Testis (tissue), 3 donors: Measurements from ENCODE around the gene RYR1. TPM values are rescaled to one million over a fixed set of nuclear protein-coding genes. Genes with fewer than 3 reads are reported as not detected.
"Not testable (repeated sequence)": the region's sequence is repeated elsewhere in the genome, so short reads cannot be mapped to it uniquely, and the experiment has no call there.

Experiments
- DNase-seq: peaks from one replicate; pipeline ENCODE4 v3.0.0-alpha.2; 2019
- H3K27ac ChIP-seq, 2 donors: fragments of 200-600 bp; sonication (generic); one replicate each; pipeline ENCODE4 v1.5.1; 2019
- H3K27me3 ChIP-seq: fragments of 200-600 bp; sonication (generic); one replicate; pipeline ENCODE4 v1.5.1; 2019
- H3K36me3 ChIP-seq: fragments of 200-600 bp; sonication (generic); one replicate; pipeline ENCODE4 v1.5.1; 2017; ENCODE audit warnings: low read depth; ENCODE audit errors: missing control alignments
- H3K4me1 ChIP-seq: fragments of 200-600 bp; sonication (generic); one replicate; pipeline ENCODE4 v1.5.1; 2019
- H3K4me3 ChIP-seq, 2 donors: fragments of 200-600 bp; sonication (generic); one replicate each; pipeline ENCODE4 v1.5.1; 2017 to 2019
- H3K9me3 ChIP-seq: fragments of 200-600 bp; sonication (generic); one replicate; pipeline ENCODE4 v1.5.1; 2017
- POLR2A ChIP-seq: fragments of 450-650 bp; IDR thresholded peaks from one replicate; pipeline ENCODE4 v1.6.1; 2017; ENCODE audit warnings: antibody characterized with exemption, mild to moderate bottlenecking, moderate library complexity
- WGBS, 2 donors: methylation state at CpG; one replicate each; pipeline ENCODE4 v1.1.5; 2018; 5-methylcytosine and 5-hydroxymethylcytosine counted together
- intact Hi-C: fragments of 100-400 bp; cut with DNase I; formaldehyde crosslinking; loops from one replicate; pipeline ENCODE4 v1.15.1; 2023; ENCODE audit warnings: low total_unique reads
- polyA plus RNA-seq: library from polyadenylated mRNA; stranded (reverse); fragments of 350-450 nt; fragmentation: Illumina TruSeq; extraction: RNeasy Lipid Tissue Mini Kit (QIAGEN cat#74804); gene quantifications from one replicate; pipeline ENCODE4 v1.2.3, GENCODE V29; 2014; ENCODE audit warnings: low read depth, low replicate concordance; ENCODE audit not compliant: insufficient read depth
- total RNA-seq, 2 donors: library from RNA; depleted of rRNA; stranded (reverse); fragments of >200 nt; gene quantifications; one replicate each; pipeline ENCODE4 v1.2.3, GENCODE V29; 2016
- TF ChIP-seq, protein P1 (sequence below), 3 experiments: fragments of 450-650 bp in 2 of 3; fragments of 200-600 bp in 1 of 3; sonication (generic) in 1 of 3; IDR thresholded peaks; one replicate each; pipeline ENCODE4 v1.5.1; 2016 to 2019; ENCODE audit warnings: antibody characterized with exemption in 3 of 3, mild to moderate bottlenecking in 2 of 3, moderate library complexity in 1 of 3

The RYR1 gene
- total and polyA plus RNA-seq, 3 donors from 2014 or later: 11.8 to 26.1 (median 15.6) TPM

DNA sequence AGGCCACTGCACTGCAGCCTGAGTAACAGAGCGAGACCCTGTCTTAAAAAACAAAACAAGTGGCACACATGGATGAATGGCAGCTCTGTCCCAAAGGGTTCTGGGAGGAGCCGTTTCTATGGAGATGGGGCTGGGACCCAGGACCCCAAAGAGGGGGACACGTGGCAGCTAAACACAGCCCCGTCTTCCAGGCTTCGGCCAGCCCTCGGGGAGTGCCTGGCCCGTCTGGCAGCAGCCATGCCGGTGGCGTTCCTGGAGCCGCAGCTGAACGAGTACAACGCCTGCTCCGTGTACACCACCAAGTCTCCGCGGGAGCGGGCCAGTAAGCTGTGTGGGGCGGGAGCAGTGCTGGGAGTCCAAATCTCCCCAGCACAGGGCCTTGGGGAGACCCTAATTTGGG, 82.4 kb downstream of the RYR1 start:
- no peak overlapping the region for H3K4me3 ChIP-seq
- H3K27ac ChIP-seq: no peak overlapping the region
- 80 to 83% methylated on average over 2 to 17 of the region's 17 CpGs for WGBS, 2 donors
- H3K27me3 ChIP-seq: no peaks in the 10 kb centered on the region
- H3K9me3 ChIP-seq: no peaks in the 10 kb centered on the region
- intact Hi-C loops: no loop called here
- no peaks in the 10 kb centered on the region for H3K4me1 ChIP-seq
- H3K36me3 ChIP-seq: no peaks in the 10 kb centered on the region
- no peak for TF ChIP-seq POLR2A
- TF ChIP-seq, protein P1, sequence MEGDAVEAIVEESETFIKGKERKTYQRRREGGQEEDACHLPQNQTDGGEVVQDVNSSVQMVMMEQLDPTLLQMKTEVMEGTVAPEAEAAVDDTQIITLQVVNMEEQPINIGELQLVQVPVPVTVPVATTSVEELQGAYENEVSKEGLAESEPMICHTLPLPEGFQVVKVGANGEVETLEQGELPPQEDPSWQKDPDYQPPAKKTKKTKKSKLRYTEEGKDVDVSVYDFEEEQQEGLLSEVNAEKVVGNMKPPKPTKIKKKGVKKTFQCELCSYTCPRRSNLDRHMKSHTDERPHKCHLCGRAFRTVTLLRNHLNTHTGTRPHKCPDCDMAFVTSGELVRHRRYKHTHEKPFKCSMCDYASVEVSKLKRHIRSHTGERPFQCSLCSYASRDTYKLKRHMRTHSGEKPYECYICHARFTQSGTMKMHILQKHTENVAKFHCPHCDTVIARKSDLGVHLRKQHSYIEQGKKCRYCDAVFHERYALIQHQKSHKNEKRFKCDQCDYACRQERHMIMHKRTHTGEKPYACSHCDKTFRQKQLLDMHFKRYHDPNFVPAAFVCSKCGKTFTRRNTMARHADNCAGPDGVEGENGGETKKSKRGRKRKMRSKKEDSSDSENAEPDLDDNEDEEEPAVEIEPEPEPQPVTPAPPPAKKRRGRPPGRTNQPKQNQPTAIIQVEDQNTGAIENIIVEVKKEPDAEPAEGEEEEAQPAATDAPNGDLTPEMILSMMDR (IDR thresholded peaks at IDR 0.05): no peak
- DNase-seq: no peak

DNA sequence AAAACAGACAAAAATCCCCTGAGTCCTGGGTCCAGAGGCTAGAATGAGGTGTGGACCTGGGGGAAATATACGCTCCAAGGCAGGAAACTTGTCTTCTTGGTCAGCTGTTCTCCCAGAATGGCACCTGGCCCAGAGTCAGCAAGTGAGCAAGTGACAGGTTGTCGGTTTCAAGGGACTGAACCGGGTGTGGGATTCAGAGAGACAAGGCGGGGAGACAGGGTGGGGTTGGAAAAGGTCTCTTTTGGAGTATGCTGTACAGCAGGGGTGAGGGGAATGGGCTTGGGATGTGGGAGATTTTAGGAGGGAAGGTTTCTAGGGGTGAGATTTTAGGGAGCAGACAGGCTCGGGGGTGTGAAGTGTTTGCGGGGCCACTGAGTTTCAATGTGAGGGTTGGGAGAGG, 83.3 kb downstream of the RYR1 start:
- Histone ChIP-seq H3K4me1 (no peaks in the 10 kb centered on the region), H3K36me3 (no peaks in the 10 kb centered on the region), H3K27ac (no peak overlapping the region), H3K9me3 (no peaks in the 10 kb centered on the region), H3K4me3 (no peak overlapping the region), H3K27me3 (no peaks in the 10 kb centered on the region)
- intact Hi-C loops: no loop called here
- no peak for TF ChIP-seq POLR2A
- TF ChIP-seq, protein P1 (IDR thresholded peaks at IDR 0.05): no peak
- DNase-seq: no peak
- WGBS, 2 donors: 87 to 91% methylated on average over 6 of the region's 6 CpGs

DNA sequence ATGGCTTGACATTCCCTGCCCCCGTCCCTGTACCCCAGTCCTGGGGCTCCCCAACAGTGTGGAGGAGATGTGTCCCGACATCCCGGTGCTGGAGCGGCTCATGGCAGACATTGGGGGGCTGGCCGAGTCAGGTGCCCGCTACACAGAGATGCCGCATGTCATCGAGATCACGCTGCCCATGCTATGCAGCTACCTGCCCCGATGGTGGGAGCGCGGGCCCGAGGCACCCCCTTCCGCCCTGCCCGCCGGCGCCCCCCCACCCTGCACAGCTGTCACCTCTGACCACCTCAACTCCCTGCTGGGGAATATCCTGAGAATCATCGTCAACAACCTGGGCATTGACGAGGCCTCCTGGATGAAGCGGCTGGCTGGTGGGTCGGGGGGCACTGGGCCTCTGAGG, 83.8 kb downstream of the RYR1 start:
- no peak overlapping the region for H3K27ac ChIP-seq
- TF ChIP-seq POLR2A: no peak
- TF ChIP-seq, protein P1 (IDR thresholded peaks at IDR 0.05): no peak
- no peaks in the 10 kb centered on the region for H3K36me3 ChIP-seq
- no peak overlapping the region for H3K4me3 ChIP-seq
- H3K27me3 ChIP-seq: no peaks in the 10 kb centered on the region
- intact Hi-C loops: no loop called here
- WGBS, 2 donors: 91 to 94% methylated on average over 20 to 21 of the region's 21 CpGs
- H3K4me1 ChIP-seq: no peaks in the 10 kb centered on the region
- H3K9me3 ChIP-seq: no peaks in the 10 kb centered on the region
- DNase-seq: no peak

DNA sequence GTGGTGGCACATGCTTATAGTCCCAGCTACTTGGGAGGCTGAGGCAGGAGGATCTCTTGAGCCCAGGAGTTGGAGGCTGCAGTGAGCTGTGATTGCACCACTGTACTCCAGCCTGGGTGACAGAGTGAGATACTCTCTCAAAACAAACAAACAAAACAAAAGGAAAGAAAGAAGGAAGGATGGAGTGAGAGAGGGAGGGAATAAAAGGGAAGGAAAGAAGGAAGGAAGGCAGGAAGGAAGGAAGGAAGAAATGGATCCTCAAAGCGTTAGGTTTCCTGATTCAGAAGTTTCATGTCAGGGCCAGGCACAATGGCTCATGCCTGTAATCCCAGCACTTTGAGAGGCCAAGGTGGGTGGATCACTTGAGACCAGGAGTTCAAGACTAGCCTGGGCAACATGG, 84.5 kb downstream of the RYR1 start:
- H3K27ac ChIP-seq, DNase-seq, H3K27me3 ChIP-seq, intact Hi-C loops, H3K9me3 ChIP-seq, H3K4me3 ChIP-seq, H3K36me3 ChIP-seq, H3K4me1 ChIP-seq: not testable (repeated sequence)
- WGBS, 2 donors: 78 to 94% methylated on average over 1 of the region's 1 CpG

DNA sequence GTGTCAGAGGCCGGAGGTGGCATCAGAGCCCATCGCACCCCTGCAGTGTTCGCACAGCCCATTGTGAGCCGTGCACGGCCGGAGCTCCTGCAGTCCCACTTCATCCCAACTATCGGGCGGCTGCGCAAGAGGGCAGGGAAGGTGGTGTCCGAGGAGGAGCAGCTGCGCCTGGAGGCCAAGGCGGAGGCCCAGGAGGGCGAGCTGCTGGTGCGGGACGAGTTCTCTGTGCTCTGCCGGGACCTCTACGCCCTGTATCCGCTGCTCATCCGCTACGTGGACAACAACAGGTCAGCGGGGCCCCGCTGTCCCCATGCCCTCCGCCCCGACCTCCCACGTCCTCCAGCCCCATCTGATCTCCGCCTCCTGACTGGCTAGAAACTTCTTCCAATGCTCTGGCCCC, 85.7 kb downstream of the RYR1 start:
- intact Hi-C loops: no loop called here

More for the DNA sequence above, 85.7 kb downstream of the RYR1 start:
- no peaks in the 10 kb centered on the region for H3K9me3 ChIP-seq
- no peaks in the 10 kb centered on the region for H3K36me3 ChIP-seq
- H3K27me3 ChIP-seq: no peaks in the 10 kb centered on the region
- H3K4me3 ChIP-seq: no peak overlapping the region
- no peaks in the 10 kb centered on the region for H3K4me1 ChIP-seq
- no peak for DNase-seq
- H3K27ac ChIP-seq: no peak overlapping the region
- 88 to 94% methylated on average over 9 to 26 of the region's 26 CpGs for WGBS, 2 donors
- TF ChIP-seq POLR2A: no peak
- TF ChIP-seq, protein P1 (IDR thresholded peaks at IDR 0.05): no peak
